Testis (tissue), 3 donors: ENCODE measurements around the gene IFT52. TPM values are rescaled to one million over a fixed set of nuclear protein-coding genes. Genes with fewer than 3 reads are reported as not detected.

Experiments used
- DNase-seq: peaks from one replicate; pipeline ENCODE4 v3.0.0-alpha.2; 2019
- H3K27ac ChIP-seq, 2 donors: fragments of 200-600 bp; sonication (generic); one replicate each; pipeline ENCODE4 v1.5.1; 2019
- H3K27me3 ChIP-seq: fragments of 200-600 bp; sonication (generic); one replicate; pipeline ENCODE4 v1.5.1; 2019
- H3K36me3 ChIP-seq: fragments of 200-600 bp; sonication (generic); one replicate; pipeline ENCODE4 v1.5.1; 2017; ENCODE audit warnings: low read depth; ENCODE audit errors: missing control alignments
- H3K4me1 ChIP-seq: fragments of 200-600 bp; sonication (generic); one replicate; pipeline ENCODE4 v1.5.1; 2019
- H3K4me3 ChIP-seq, 2 donors: fragments of 200-600 bp; sonication (generic); one replicate each; pipeline ENCODE4 v1.5.1; 2017 to 2019
- H3K9me3 ChIP-seq: fragments of 200-600 bp; sonication (generic); one replicate; pipeline ENCODE4 v1.5.1; 2017
- POLR2A ChIP-seq: fragments of 450-650 bp; IDR thresholded peaks from one replicate; pipeline ENCODE4 v1.6.1; 2017; ENCODE audit warnings: antibody characterized with exemption, mild to moderate bottlenecking, moderate library complexity
- WGBS, 2 donors: methylation state at CpG; one replicate each; pipeline ENCODE4 v1.1.5; 2018; 5-methylcytosine and 5-hydroxymethylcytosine counted together
- intact Hi-C: fragments of 100-400 bp; cut with DNase I; formaldehyde crosslinking; loops from one replicate; pipeline ENCODE4 v1.15.1; 2023; ENCODE audit warnings: low total_unique reads
- polyA plus RNA-seq: library from polyadenylated mRNA; stranded (reverse); fragments of 350-450 nt; fragmentation: Illumina TruSeq; extraction: RNeasy Lipid Tissue Mini Kit (QIAGEN cat#74804); gene quantifications from one replicate; pipeline ENCODE4 v1.2.3, GENCODE V29; 2014; ENCODE audit warnings: low read depth, low replicate concordance; ENCODE audit not compliant: insufficient read depth
- total RNA-seq, 2 donors: library from RNA; depleted of rRNA; stranded (reverse); fragments of >200 nt; gene quantifications; one replicate each; pipeline ENCODE4 v1.2.3, GENCODE V29; 2016
- TF ChIP-seq, protein P1 (sequence below), 3 experiments: fragments of 450-650 bp in 2 of 3; fragments of 200-600 bp in 1 of 3; sonication (generic) in 1 of 3; IDR thresholded peaks; one replicate each; pipeline ENCODE4 v1.5.1; 2016 to 2019; ENCODE audit warnings: antibody characterized with exemption in 3 of 3, mild to moderate bottlenecking in 2 of 3, moderate library complexity in 1 of 3

The IFT52 gene
- total and polyA plus RNA-seq, 3 donors from 2014 or later = 57.1 to 94.2 (median 67.3) TPM

DNA sequence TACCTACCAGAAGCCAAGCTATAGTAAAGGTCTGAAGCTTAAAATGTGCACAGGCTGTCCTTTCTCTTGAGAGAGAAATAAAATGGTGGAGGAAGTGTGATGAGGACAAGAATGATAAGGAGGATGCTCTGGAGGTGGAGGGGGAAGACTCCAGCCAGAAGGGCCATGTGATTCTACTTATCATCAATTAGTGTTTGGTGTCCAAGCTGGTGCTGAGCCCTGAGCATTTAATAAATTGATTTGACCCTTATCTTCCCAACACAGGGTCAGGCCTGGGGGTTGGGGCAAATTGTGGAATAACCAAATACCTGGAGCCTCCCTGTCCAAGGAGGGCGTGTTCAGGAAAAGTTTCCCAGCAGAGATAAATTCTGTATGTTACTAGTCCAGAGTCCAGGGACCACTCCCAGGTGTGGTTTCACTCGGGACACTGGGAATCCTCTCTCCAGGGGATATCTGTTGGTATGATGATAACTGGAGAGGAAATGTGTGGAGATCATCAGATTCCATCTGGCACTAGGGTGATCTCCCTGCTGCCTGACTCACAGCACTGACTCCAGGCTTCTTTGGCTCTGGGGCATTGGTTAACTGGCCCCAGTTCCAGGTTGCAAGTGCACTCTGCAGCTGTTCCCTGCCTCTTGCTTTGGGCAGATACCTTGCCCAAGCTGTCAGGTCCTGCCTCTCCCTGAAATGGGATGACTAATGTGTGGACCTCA lies 72.4 kb downstream of the IFT52 start:
- Histone ChIP-seq H3K27ac (no peak overlapping the region), H3K4me3 (no peak overlapping the region), H3K9me3 (no peaks in the 10 kb centered on the region), H3K27me3 (no peaks in the 10 kb centered on the region), H3K4me1 (peaks cover 7% of the 10 kb centered on the region), H3K36me3 (no peaks in the 10 kb centered on the region)
- no peak for TF ChIP-seq POLR2A
- TF ChIP-seq, protein P1, sequence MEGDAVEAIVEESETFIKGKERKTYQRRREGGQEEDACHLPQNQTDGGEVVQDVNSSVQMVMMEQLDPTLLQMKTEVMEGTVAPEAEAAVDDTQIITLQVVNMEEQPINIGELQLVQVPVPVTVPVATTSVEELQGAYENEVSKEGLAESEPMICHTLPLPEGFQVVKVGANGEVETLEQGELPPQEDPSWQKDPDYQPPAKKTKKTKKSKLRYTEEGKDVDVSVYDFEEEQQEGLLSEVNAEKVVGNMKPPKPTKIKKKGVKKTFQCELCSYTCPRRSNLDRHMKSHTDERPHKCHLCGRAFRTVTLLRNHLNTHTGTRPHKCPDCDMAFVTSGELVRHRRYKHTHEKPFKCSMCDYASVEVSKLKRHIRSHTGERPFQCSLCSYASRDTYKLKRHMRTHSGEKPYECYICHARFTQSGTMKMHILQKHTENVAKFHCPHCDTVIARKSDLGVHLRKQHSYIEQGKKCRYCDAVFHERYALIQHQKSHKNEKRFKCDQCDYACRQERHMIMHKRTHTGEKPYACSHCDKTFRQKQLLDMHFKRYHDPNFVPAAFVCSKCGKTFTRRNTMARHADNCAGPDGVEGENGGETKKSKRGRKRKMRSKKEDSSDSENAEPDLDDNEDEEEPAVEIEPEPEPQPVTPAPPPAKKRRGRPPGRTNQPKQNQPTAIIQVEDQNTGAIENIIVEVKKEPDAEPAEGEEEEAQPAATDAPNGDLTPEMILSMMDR (IDR thresholded peaks at IDR 0.05) = no peak
- no peak for DNase-seq
- 68 to 95% methylated on average over 2 of the region's 2 CpGs for WGBS, 2 donors
- intact Hi-C loops = no loop called here

DNA sequence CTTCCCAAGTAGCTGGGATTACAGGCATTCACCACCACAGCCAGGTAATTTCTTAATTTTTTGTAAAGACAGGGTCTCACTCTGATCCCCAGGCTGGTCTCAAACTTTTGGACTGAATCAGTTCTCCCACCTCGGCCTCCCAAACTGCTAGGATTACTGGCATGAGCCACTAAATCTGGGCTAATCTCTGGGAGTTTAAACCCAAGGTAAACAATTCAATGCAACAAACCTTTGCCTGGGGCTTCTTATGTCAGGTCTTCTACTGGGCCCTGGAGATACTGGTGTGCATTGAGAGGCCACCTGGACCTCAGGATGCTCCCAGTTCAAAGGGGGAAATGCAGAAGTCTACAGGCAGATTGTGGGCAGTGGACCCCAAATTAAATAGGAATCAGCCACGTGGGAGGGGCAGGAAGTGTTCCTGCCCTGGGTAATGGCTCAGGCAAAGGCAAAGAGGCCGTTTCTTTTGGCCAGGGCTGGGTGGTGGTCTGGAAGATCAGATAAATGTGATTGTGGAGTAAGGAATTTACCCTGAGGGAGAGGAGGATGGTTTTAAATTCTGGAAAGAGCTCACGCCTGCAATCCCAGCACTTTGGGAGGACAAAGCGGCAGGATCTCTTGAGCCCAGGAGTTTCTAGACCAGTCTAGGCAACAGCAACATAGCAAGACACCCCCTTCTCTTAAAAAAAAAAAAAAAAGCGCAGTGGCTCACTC lies 74.9 kb downstream of the IFT52 start:
- TF ChIP-seq, protein P1 (IDR thresholded peaks at IDR 0.05) = no peak
- TF ChIP-seq POLR2A = no peak
- Histone ChIP-seq H3K27me3 (no peaks in the 10 kb centered on the region), H3K27ac (no peak overlapping the region), H3K9me3 (no peaks in the 10 kb centered on the region), H3K4me1 (peaks cover 7% of the 10 kb centered on the region), H3K36me3 (no peaks in the 10 kb centered on the region), H3K4me3 (no peak overlapping the region)
- DNase-seq = no peak
- WGBS, 2 donors = 68 to 73% methylated on average over 6 of the region's 6 CpGs
- intact Hi-C loops = no loop called here

DNA sequence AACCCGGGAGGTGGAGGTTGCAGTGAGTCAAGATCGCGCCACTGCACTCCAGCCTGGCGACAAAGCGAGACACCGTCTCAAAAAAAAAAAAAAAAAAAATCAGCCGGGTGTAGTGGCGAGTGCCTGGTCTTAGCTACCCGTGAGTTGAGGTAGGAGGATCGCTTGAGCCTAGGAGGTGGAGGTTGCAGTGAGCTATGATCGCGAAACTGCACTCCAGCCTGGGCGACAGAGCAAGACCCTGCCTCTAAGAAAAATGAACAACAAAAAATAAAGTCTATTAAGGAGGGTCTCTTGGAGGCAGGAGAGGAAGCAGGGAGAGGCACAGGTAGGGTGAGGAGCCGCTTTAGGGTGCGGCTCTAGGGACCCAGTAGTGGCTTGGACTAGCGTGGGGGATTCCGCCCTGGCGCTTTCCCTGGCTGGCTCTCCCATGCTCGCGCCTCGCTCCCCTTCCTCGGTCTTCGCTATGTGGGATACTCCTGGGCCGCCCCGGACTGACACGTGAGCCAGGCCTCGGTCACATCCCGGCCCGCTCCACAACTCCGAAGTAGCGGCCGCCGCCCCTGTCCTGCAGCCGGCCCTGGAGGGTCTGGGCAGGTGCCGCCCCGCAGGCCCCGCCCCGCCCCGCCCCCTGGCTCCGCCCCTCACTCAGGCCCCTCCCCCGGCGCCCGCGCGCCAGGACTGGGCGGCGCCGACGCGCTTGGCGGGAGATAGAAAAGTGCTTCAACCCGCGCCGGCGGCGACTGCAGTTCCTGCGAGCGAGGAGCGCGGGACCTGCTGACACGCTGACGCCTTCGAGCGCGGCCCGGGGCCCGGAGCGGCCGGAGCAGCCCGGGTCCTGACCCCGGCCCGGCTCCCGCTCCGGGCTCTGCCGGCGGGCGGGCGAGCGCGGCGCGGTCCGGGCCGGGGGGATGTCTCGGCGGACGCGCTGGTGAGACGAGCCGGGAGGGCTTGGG lies 75.9 kb downstream of the IFT52 start, which contains the start of gene MYBL2:
TSS of gene MYBL2 (plus strand) at position 739 of the 953 bp plus-strand sequence. CDS start at position 909, 170 bp downstream.
- no peaks in the 10 kb centered on the region for H3K27me3 ChIP-seq
- peak; percentile 58 for DNase-seq
- peak within 1 kb of the TSS; percentile 43 to 54 for H3K4me3 ChIP-seq
- H3K9me3 ChIP-seq = no peaks in the 10 kb centered on the region
- no peaks in the 10 kb centered on the region for H3K36me3 ChIP-seq
- TF ChIP-seq, protein P1 (IDR thresholded peaks at IDR 0.05) = no peak
- no peak for TF ChIP-seq POLR2A
- intact Hi-C loops = no loop called here
- H3K27ac ChIP-seq = no peak within 1 kb of the TSS
- 20 to 23% methylated on average over 33 to 34 of the region's 90 CpGs for WGBS, 2 donors
- H3K4me1 ChIP-seq = peaks cover 7% of the 10 kb centered on the region

DNA sequence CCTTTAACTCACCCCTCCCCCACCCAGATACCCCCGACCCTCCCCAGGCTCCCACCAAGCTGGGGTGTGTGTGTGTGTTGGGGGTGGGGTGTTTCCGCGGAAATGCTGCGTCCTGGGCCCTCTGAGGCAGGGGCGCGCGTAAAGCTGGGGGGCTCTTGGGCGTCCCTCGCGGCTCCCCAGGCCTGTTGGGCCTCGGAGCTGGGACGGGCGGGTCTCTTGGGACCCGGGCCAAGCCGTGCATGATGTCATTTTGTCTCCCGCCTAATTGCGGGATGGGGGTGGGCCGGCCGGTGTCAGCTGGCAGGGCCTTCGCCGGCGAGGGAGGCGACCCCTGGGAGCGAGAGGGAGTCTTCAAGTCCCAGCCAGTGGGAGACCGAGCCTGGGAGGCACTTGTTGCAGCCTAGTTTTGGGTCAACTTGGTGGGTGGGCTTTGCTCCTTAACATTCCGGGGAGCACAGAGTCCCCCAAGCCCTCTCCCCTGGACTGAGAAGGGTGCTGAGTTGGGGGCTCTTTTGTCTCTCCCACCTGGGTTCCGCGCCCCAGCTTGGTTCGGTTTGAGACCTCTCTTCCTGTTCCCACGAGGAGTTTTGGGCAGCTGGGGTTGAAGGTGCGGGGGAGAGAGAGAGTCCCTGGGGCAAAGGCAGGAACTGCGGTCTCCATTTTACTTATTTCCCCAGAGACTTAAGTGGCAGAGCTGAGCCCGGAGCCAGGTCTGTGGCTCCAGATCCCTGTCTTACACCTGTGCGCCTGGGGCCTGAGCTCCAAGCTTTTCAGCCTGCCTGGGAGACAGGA lies 76.8 kb downstream of the IFT52 start:
- DNase-seq = no peak
- no peak overlapping the region for H3K27ac ChIP-seq
- H3K36me3 ChIP-seq = no peaks in the 10 kb centered on the region
- intact Hi-C loops = no loop called here
- H3K4me3 ChIP-seq = peak overlapping the region; percentile 43 to 54
- H3K27me3 ChIP-seq = no peaks in the 10 kb centered on the region
- WGBS, 2 donors = 8 to 13% methylated on average over 8 to 23 of the region's 34 CpGs
- peaks cover 7% of the 10 kb centered on the region for H3K4me1 ChIP-seq
- TF ChIP-seq POLR2A = no peak
- TF ChIP-seq, protein P1 (IDR thresholded peaks at IDR 0.05) = no peak
- H3K9me3 ChIP-seq = no peaks in the 10 kb centered on the region
